HEK293 (cell line): Measurements from ENCODE around the gene GASK1B.

Experiments
- CTCF ChIA-PET: fragments of 350-600 bp; formaldehyde crosslinking; extraction: SDS; loops from one replicate; lab custom pipeline; 2021; ENCODE audit warnings: antibody characterized with exemption; lab: Yijun Ruan, JAX
- POLR2A ChIA-PET: fragments of 300-600 bp; formaldehyde crosslinking; extraction: SDS; loops from one replicate; lab custom pipeline; 2020; ENCODE audit warnings: antibody characterized with exemption, inconsistent platforms; lab: Yijun Ruan, JAX
- H3K27ac ChIP-seq: fragments of 200-500 bp; sonication (Bioruptor generic); 2 replicates; pipeline ENCODE4 v1.5.1; 2014; ENCODE audit warnings: low read depth, low read length, control low read depth, inconsistent platforms; ENCODE audit errors: extremely low read depth
- H3K36me3 ChIP-seq, 2 experiments: fragments of 200-500 bp in 1 of 2; sonication (Bioruptor generic) in 1 of 2; 1 replicate in 1 of 2; 2 replicates in 1 of 2; pipeline ENCODE4 v1.5.1; 2014 to 2017; ENCODE audit warnings: inconsistent platforms in 2 of 2, low read length in 2 of 2; ENCODE audit not compliant: control insufficient read depth in 2 of 2, insufficient read depth in 1 of 2
- H3K4me1 ChIP-seq: fragments of 200-500 bp; sonication (Bioruptor generic); 2 replicates; pipeline ENCODE4 v1.5.1; 2014; ENCODE audit warnings: mild to moderate bottlenecking, low read length, inconsistent platforms; ENCODE audit not compliant: control insufficient read depth, insufficient read depth
- H3K4me3 ChIP-seq: 2 replicates; pipeline ENCODE4 v1.5.1; 2011; ENCODE audit warnings: low read depth, mild to moderate bottlenecking, control low read depth, low read length, moderate library complexity
- H3K9me3 ChIP-seq: fragments of 200-500 bp; sonication (Bioruptor generic); 2 replicates; pipeline ENCODE4 v1.5.1; 2014; ENCODE audit warnings: low read depth, low read length, inconsistent platforms; ENCODE audit not compliant: control insufficient read depth, insufficient read depth
- BCL11B ChIP-seq: fragments of 450-650 bp; formaldehyde crosslinking; IDR thresholded peaks from 2 replicates; pipeline ENCODE4 v1.5.1; 2016; ENCODE audit warnings: low read depth, missing biosample characterization, missing genetic modification characterization
- EGR2 ChIP-seq: fragments of 450-650 bp; formaldehyde crosslinking; IDR thresholded peaks from 2 replicates; pipeline ENCODE4 v1.5.1; 2016; ENCODE audit warnings: low read depth, missing biosample characterization, missing genetic modification characterization
- IKZF3 ChIP-seq: fragments of 450-650 bp; IDR thresholded peaks from 2 replicates; pipeline ENCODE4 v1.5.0; 2018; ENCODE audit warnings: missing biosample characterization, mild to moderate bottlenecking, missing genetic modification characterization, moderate library complexity
- KLF1 ChIP-seq: fragments of 450-650 bp; formaldehyde crosslinking; IDR thresholded peaks from 2 replicates; pipeline ENCODE4 v1.5.1; 2016; ENCODE audit warnings: missing biosample characterization, missing genetic modification characterization
- OVOL3 ChIP-seq: fragments of 450-650 bp; formaldehyde crosslinking; IDR thresholded peaks from 2 replicates; pipeline ENCODE4 v1.5.1; 2016; ENCODE audit warnings: missing biosample characterization, missing genetic modification characterization
- PRDM2 ChIP-seq: fragments of 450-650 bp; formaldehyde crosslinking; IDR thresholded peaks from 2 replicates; pipeline ENCODE4 v1.5.1; 2016; ENCODE audit warnings: missing biosample characterization, missing genetic modification characterization, borderline replicate concordance
- SETDB1 ChIP-seq: IDR thresholded peaks from one replicate; pipeline ENCODE4 v1.6.1; 2017; ENCODE audit warnings: mild to moderate bottlenecking, low read length, moderate library complexity, mixed read lengths; ENCODE audit not compliant: insufficient read length
- SP2 ChIP-seq: fragments of 450-650 bp; formaldehyde crosslinking; IDR thresholded peaks from 2 replicates; pipeline ENCODE4 v1.5.1; 2016; ENCODE audit warnings: missing biosample characterization, missing genetic modification characterization
- TCF7L2 ChIP-seq: IDR thresholded peaks from 2 replicates; pipeline ENCODE4 v1.6.1; 2011; ENCODE audit warnings: low read depth, mild to moderate bottlenecking, inconsistent platforms, low read length, moderate library complexity, borderline replicate concordance
- TRIM28 ChIP-seq: IDR thresholded peaks from 2 replicates; pipeline ENCODE4 v1.6.1; 2011; ENCODE audit warnings: low read length, control low read depth, borderline replicate concordance
- WT1 ChIP-seq: fragments of 450-650 bp; formaldehyde crosslinking; IDR thresholded peaks from 2 replicates; pipeline ENCODE4 v1.5.1; 2016; ENCODE audit warnings: missing biosample characterization, missing genetic modification characterization
- ZBTB20 ChIP-seq: fragments of 450-650 bp; formaldehyde crosslinking; IDR thresholded peaks from 2 replicates; pipeline ENCODE4 v1.5.1; 2016; ENCODE audit warnings: missing biosample characterization, missing genetic modification characterization
- ZBTB21 ChIP-seq: fragments of 450-650 bp; formaldehyde crosslinking; IDR thresholded peaks from 2 replicates; pipeline ENCODE4 v1.5.1; 2017; ENCODE audit warnings: missing biosample characterization, missing genetic modification characterization
- ZBTB7A ChIP-seq: fragments of 450-650 bp; formaldehyde crosslinking; IDR thresholded peaks from 2 replicates; pipeline ENCODE4 v1.5.1; 2016; ENCODE audit warnings: low read depth, missing biosample characterization, missing genetic modification characterization
- ZNF148 ChIP-seq: fragments of 450-650 bp; formaldehyde crosslinking; IDR thresholded peaks from 2 replicates; pipeline ENCODE4 v1.5.0; 2017; ENCODE audit warnings: missing biosample characterization, missing genetic modification characterization, borderline replicate concordance
- ZNF174 ChIP-seq: fragments of 450-650 bp; formaldehyde crosslinking; IDR thresholded peaks from 2 replicates; pipeline ENCODE4 v1.5.0; 2017; ENCODE audit warnings: missing biosample characterization, mild to moderate bottlenecking, missing genetic modification characterization
- ZNF24 ChIP-seq: fragments of 450-650 bp; formaldehyde crosslinking; IDR thresholded peaks from 2 replicates; pipeline ENCODE4 v1.5.1; 2016; ENCODE audit warnings: missing biosample characterization, missing genetic modification characterization
- ZNF311 ChIP-seq: fragments of 450-650 bp; formaldehyde crosslinking; IDR thresholded peaks from 2 replicates; pipeline ENCODE4 v1.5.1; 2017; ENCODE audit warnings: missing biosample characterization, missing genetic modification characterization, borderline replicate concordance
- ZNF341 ChIP-seq: fragments of 450-650 bp; formaldehyde crosslinking; IDR thresholded peaks from 2 replicates; pipeline ENCODE4; 2016; ENCODE audit warnings: low read depth, missing biosample characterization, missing genetic modification characterization
- ZNF350 ChIP-seq: fragments of 450-650 bp; formaldehyde crosslinking; IDR thresholded peaks from 2 replicates; pipeline ENCODE4 v1.5.0; 2017; ENCODE audit warnings: missing biosample characterization, mild to moderate bottlenecking, missing genetic modification characterization
- ZNF426 ChIP-seq: fragments of 450-650 bp; formaldehyde crosslinking; IDR thresholded peaks from 2 replicates; pipeline ENCODE4 v1.5.1; 2017; ENCODE audit warnings: missing biosample characterization, missing genetic modification characterization, mild to moderate bottlenecking, inconsistent platforms, moderate library complexity
- ZNF558 ChIP-seq: fragments of 450-650 bp; formaldehyde crosslinking; IDR thresholded peaks from 2 replicates; pipeline ENCODE4 v1.5.1; 2016; ENCODE audit warnings: missing biosample characterization, missing genetic modification characterization
- ZNF623 ChIP-seq: fragments of 450-650 bp; formaldehyde crosslinking; IDR thresholded peaks from 2 replicates; pipeline ENCODE4 v1.5.1; 2016; ENCODE audit warnings: missing biosample characterization, missing genetic modification characterization
- ZNF707 ChIP-seq: fragments of 450-650 bp; formaldehyde crosslinking; IDR thresholded peaks from 2 replicates; pipeline ENCODE4 v1.5.1; 2016; ENCODE audit warnings: missing biosample characterization, missing genetic modification characterization
- ZNF747 ChIP-seq: fragments of 450-650 bp; formaldehyde crosslinking; IDR thresholded peaks from 2 replicates; pipeline ENCODE4 v1.5.1; 2016; ENCODE audit warnings: missing biosample characterization, missing genetic modification characterization
- ZNF776 ChIP-seq: fragments of 450-650 bp; formaldehyde crosslinking; IDR thresholded peaks from 2 replicates; pipeline ENCODE4 v1.5.0; 2017; ENCODE audit warnings: missing biosample characterization, missing genetic modification characterization, borderline replicate concordance
- ZNF792 ChIP-seq: fragments of 450-650 bp; formaldehyde crosslinking; IDR thresholded peaks from 2 replicates; pipeline ENCODE4 v1.5.1; 2016; ENCODE audit warnings: missing biosample characterization, missing genetic modification characterization
- ZNF830 ChIP-seq: fragments of 450-650 bp; IDR thresholded peaks from 2 replicates; pipeline ENCODE4 v1.5.0; 2018; ENCODE audit warnings: missing biosample characterization, missing genetic modification characterization, low read depth, mild to moderate bottlenecking, moderate library complexity
- ZSCAN16 ChIP-seq: fragments of 450-650 bp; formaldehyde crosslinking; IDR thresholded peaks from 2 replicates; pipeline ENCODE4 v1.5.1; 2016; ENCODE audit warnings: missing biosample characterization, missing genetic modification characterization
- ZSCAN18 ChIP-seq: fragments of 450-650 bp; formaldehyde crosslinking; IDR thresholded peaks from 2 replicates; pipeline ENCODE4 v1.5.1; 2016; ENCODE audit warnings: missing biosample characterization, missing genetic modification characterization

The GASK1B gene

GRCh38 chr4:158190718-158191117 lies 17.9 kb upstream of the GASK1B start:
- Histone ChIP-seq H3K4me3 (no peak overlapping the region), H3K4me1 (no peaks in the 10 kb centered on the region), H3K36me3 (no peaks in the 10 kb centered on the region), H3K9me3 (no peaks in the 10 kb centered on the region), H3K27ac (no peak overlapping the region)
- ChIA-PET POLR2A (no interaction called here), CTCF (interaction anchor here (0.6 to 9.0 kb wide), 2 partner anchors 8 to 64 kb away, joined by 3 to 52 read pairs; no protein-coding TSS in a partner anchor)
- TF ChIP-seq ZNF148 (tag by site-specific recombination) (no peak), ZBTB20 (tag by site-specific recombination) (no peak), ZSCAN18 (tag by site-specific recombination) (no peak), IKZF3 (no peak), TCF7L2 (no peak), WT1 (tag by site-specific recombination) (no peak), ZNF707 (tag by site-specific recombination) (no peak), OVOL3 (tag by site-specific recombination) (no peak), ZNF747 (no peak), KLF1 (tag by site-specific recombination) (no peak), TRIM28 (no peak), ZNF558 (tag by site-specific recombination) (no peak), ZNF24 (no peak), ZNF623 (tag by site-specific recombination) (no peak), SETDB1 (no peak), PRDM2 (tag by site-specific recombination) (no peak)

GRCh38 chr4:158189422-158189821 lies 16.6 kb upstream of the GASK1B start:
- ChIA-PET POLR2A (no interaction called here), CTCF (interaction anchor here (0.6 to 9.0 kb wide), 2 partner anchors 65 to 306 kb away, joined by 3 to 52 read pairs; no protein-coding TSS in a partner anchor)
- Histone ChIP-seq H3K27ac (no peak overlapping the region), H3K4me3 (no peak overlapping the region), H3K36me3 (no peaks in the 10 kb centered on the region), H3K4me1 (no peaks in the 10 kb centered on the region), H3K9me3 (no peaks in the 10 kb centered on the region)
- TF ChIP-seq ZSCAN16 (tag by site-specific recombination): no peak
- TF ChIP-seq ZNF350: no peak
- no peak for TF ChIP-seq ZBTB21 (tag by site-specific recombination)
- no peak for TF ChIP-seq ZNF174 (tag by site-specific recombination)
- no peak for TF ChIP-seq ZNF830 (tag by site-specific recombination)
- no peak for TF ChIP-seq SP2 (tag by site-specific recombination)
- TF ChIP-seq ZNF426 (tag by site-specific recombination): no peak
- TF ChIP-seq BCL11B (tag by site-specific recombination): no peak
- no peak for TF ChIP-seq ZNF776 (tag by site-specific recombination)
- no peak for TF ChIP-seq ZBTB7A
- no peak for TF ChIP-seq ZNF341
- TF ChIP-seq EGR2: no peak
- no peak for TF ChIP-seq ZNF311 (tag by site-specific recombination)
- no peak for TF ChIP-seq ZNF792 (tag by site-specific recombination)
